Endothelial cell of umbilical vein (primary cell): Measurements from ENCODE around the gene EDC3. TPM values are rescaled to one million over a fixed set of nuclear protein-coding genes. Genes with fewer than 3 reads are reported as not detected.

ENCODE experiments used
- BruUV-seq: library from RNA; stranded (reverse); fragments of 400-500 nt; replicated peaks from 2 replicates; lab custom pipeline; 2021; lab: Mats Ljungman, UMichigan
- CTCF ChIA-PET: fragments of 300-600, 350-600 bp; sonication (Branson Sonifier 250); formaldehyde crosslinking; loops from one replicate; lab custom pipeline; 2021; ENCODE audit warnings: antibody characterized with exemption, inconsistent platforms; lab: Charles Lee
- POLR2A ChIA-PET: fragments of 300-600, 350-600 bp; sonication (Branson Sonifier 250); formaldehyde crosslinking; loops from one replicate; lab custom pipeline; 2021; ENCODE audit warnings: antibody characterized with exemption, inconsistent platforms; lab: Charles Lee
- DNase-seq: peaks from one replicate; pipeline ENCODE4 v3.0.0-alpha.2; 2011; ENCODE audit warnings: low read depth, low spot score
- FAIRE-seq: peaks from 2 replicates; lab custom pipeline; 2011; peaks lifted over from hg19 to GRCh38; lab: Jason Lieb, UNC
- H2AFZ ChIP-seq: 2 replicates; pipeline ENCODE4 v1.6.0; 2012; ENCODE audit warnings: low read depth, low read length, control low read depth, inconsistent platforms
- H3K27ac ChIP-seq: 2 replicates; pipeline ENCODE4 v1.5.1; 2011; ENCODE audit warnings: low read depth, mild to moderate bottlenecking, control low read depth, low read length, moderate library complexity; ENCODE audit not compliant: insufficient read depth
- H3K27me3 ChIP-seq, 2 experiments: 2 replicates each; pipeline versions ENCODE4 v1.6.0 to v1.6.1; 2011; ENCODE audit warnings: low read length in 2 of 2, mixed read lengths in 1 of 2; ENCODE audit not compliant: control insufficient read depth in 2 of 2, insufficient read depth in 2 of 2
- H3K36me3 ChIP-seq, 2 experiments: 2 replicates in 1 of 2; 3 replicates in 1 of 2; pipeline ENCODE4 v1.5.1; 2011; ENCODE audit warnings: low read length in 2 of 2, mild to moderate bottlenecking in 1 of 2, moderate library complexity in 1 of 2; ENCODE audit not compliant: control insufficient read depth in 2 of 2, insufficient read depth in 2 of 2; ENCODE audit errors: extremely low read depth in 1 of 2
- H3K4me1 ChIP-seq: 3 replicates; pipeline ENCODE4 v1.5.1; 2011; ENCODE audit warnings: mild to moderate bottlenecking, low read length; ENCODE audit not compliant: control insufficient read depth, insufficient read depth; ENCODE audit errors: extremely low read depth
- H3K4me2 ChIP-seq: 2 replicates; pipeline ENCODE4 v1.6.1; 2011; ENCODE audit warnings: low read length, control low read depth, mixed read lengths; ENCODE audit not compliant: insufficient read depth
- H3K4me3 ChIP-seq, 3 experiments: fragments of 200-600 bp in 1 of 3; sonication (generic), shearing (Covaris generic) in 1 of 3; replicated peaks in 1 of 3; 2 replicates each; pipeline ENCODE4 v1.5.1; 2011 to 2016; ENCODE audit warnings: control low read depth in 3 of 3, low read length in 3 of 3, mild to moderate bottlenecking in 2 of 3, inconsistent platforms in 1 of 3, low read depth in 1 of 3, moderate library complexity in 1 of 3; ENCODE audit not compliant: insufficient read depth in 1 of 3
- H3K79me2 ChIP-seq: 2 replicates; pipeline ENCODE4 v1.6.0; 2012; ENCODE audit warnings: low read length, inconsistent platforms; ENCODE audit not compliant: control insufficient read depth, insufficient read depth
- H3K9ac ChIP-seq: replicated peaks from 2 replicates; pipeline ENCODE3; 2011; ENCODE audit warnings: low read length, control low read depth; ENCODE audit not compliant: insufficient read depth; ENCODE audit errors: extremely low read depth
- H3K9me1 ChIP-seq: replicated peaks from 3 replicates; pipeline ENCODE4 v1.6.0; 2011; ENCODE audit warnings: mild to moderate bottlenecking, low read length; ENCODE audit not compliant: control insufficient read depth, insufficient read depth; ENCODE audit errors: extremely low read depth
- H3K9me3 ChIP-seq: replicated peaks from 2 replicates; pipeline ENCODE4 v1.5.1; 2012; ENCODE audit warnings: low read length, inconsistent platforms; ENCODE audit not compliant: control insufficient read depth, insufficient read depth
- H4K20me1 ChIP-seq: replicated peaks from 2 replicates; pipeline ENCODE3; 2011; ENCODE audit warnings: mild to moderate bottlenecking, low read length; ENCODE audit not compliant: control insufficient read depth, insufficient read depth; ENCODE audit errors: extremely low read depth
- CTCF ChIP-seq, 2 donors: IDR thresholded peaks; 1 replicate in 1 of 2; 2 replicates in 1 of 2; pipeline ENCODE4 v1.5.1; 2011; ENCODE audit warnings: low read length in 2 of 2, mild to moderate bottlenecking in 2 of 2, moderate library complexity in 2 of 2, control low read depth in 1 of 2, inconsistent platforms in 1 of 2, low read depth in 1 of 2; ENCODE audit not compliant: insufficient read depth in 1 of 2; ENCODE audit errors: extremely low read depth in 1 of 2
- EZH2 ChIP-seq: IDR thresholded peaks from 2 replicates; pipeline ENCODE4 v1.6.1; 2012; ENCODE audit warnings: borderline replicate concordance, low read depth, mild to moderate bottlenecking, moderate library complexity, low read length, inconsistent platforms; ENCODE audit not compliant: severe bottlenecking
- FOS ChIP-seq: IDR thresholded peaks from 2 replicates; pipeline ENCODE4 v1.6.1; 2011; ENCODE audit warnings: mild to moderate bottlenecking, low read length, moderate library complexity, borderline replicate concordance; ENCODE audit not compliant: insufficient read depth
- GATA2 ChIP-seq: IDR thresholded peaks from 2 replicates; pipeline ENCODE4 v1.7.0; 2011; ENCODE audit warnings: low read depth, mild to moderate bottlenecking, moderate library complexity, mixed read lengths, low read length; ENCODE audit not compliant: insufficient read length, insufficient read depth
- JUN ChIP-seq: IDR thresholded peaks from 2 replicates; pipeline ENCODE4 v1.6.1; 2011; ENCODE audit warnings: borderline replicate concordance, low read depth; ENCODE audit not compliant: insufficient read length, insufficient read depth
- MYC ChIP-seq: IDR thresholded peaks from one replicate; pipeline ENCODE4 v1.6.1; 2011; ENCODE audit warnings: mild to moderate bottlenecking, low read depth, low read length
- POLR2A ChIP-seq: IDR thresholded peaks from 2 replicates; pipeline ENCODE4 v1.6.1; 2012; ENCODE audit warnings: low read depth, mild to moderate bottlenecking, control low read depth, low read length
- POLR2AphosphoS5 ChIP-seq: IDR thresholded peaks from 2 replicates; pipeline ENCODE4 v1.6.1; 2012; ENCODE audit warnings: low read depth, mild to moderate bottlenecking, control low read depth, low read length, moderate library complexity; ENCODE audit not compliant: insufficient read depth
- dilution Hi-C: fragments of 300-500 bp; cut with MboI; formaldehyde crosslinking; loops from one replicate; pipeline ENCODE4 v1.15.0; 2019; ENCODE audit warnings: low sequenced_read_pairs; ENCODE audit not compliant: extremely low pct_ligation_motif_present
- intact Hi-C: fragments of 100-400 bp; cut with micrococcal nuclease; formaldehyde crosslinking; loops from one replicate; pipeline ENCODE4 v1.10.0; 2022
- polyA plus RNA-seq, 4 experiments: library from polyadenylated mRNA; depleted of rRNA in 3 of 4; stranded (reverse) in 3 of 4; unstranded in 1 of 4; fragments of >200 nt; gene quantifications; 2 replicates each; pipeline versions ENCODE4 v1.2.1 to v1.2.3, GENCODE V29; 2011 to 2012; ENCODE audit warnings: missing spikeins in 1 of 4
- total RNA-seq: library from RNA; stranded (reverse); gene quantifications from 2 replicates; pipeline ENCODE4 v1.2.3, GENCODE V29; 2021
- TF ChIP-seq, protein P1 (sequence below): IDR thresholded peaks from 2 replicates; pipeline ENCODE4 v1.6.1; 2011; ENCODE audit not compliant: insufficient read depth, insufficient read length

The EDC3 gene
- total and polyA plus RNA-seq, 2 donors (not counting 3 experiments of a cell fraction or from before 2014, with no cell fraction given), result 55.9 to 56.5 TPM

- dilution Hi-C loops, result no loop called here
- Histone ChIP-seq H3K27me3 (no peaks in the 10 kb centered on the region), H3K9ac (no peak overlapping the region), H3K4me1 (peaks cover 9% of the 10 kb centered on the region), H3K9me1 (no peaks in the 10 kb centered on the region), H2AFZ (no peak overlapping the region), H3K36me3 (no peaks in the 10 kb centered on the region), H3K9me3 (no peaks in the 10 kb centered on the region), H3K4me3 (no peak overlapping the region), H3K27ac (no peak overlapping the region), H4K20me1 (peaks cover 3% of the 10 kb centered on the region), H3K79me2 (peaks cover 21% of the 10 kb centered on the region), H3K4me2 (no peak overlapping the region)
- no peak for DNase-seq
- no peak for FAIRE-seq
- ChIA-PET CTCF (interaction anchor here (1.5 kb wide), 1 partner anchor 39 kb away, joined by 3 read pairs; no protein-coding TSS in a partner anchor), POLR2A (no interaction called here)
- TF ChIP-seq GATA2, result no peak
- TF ChIP-seq FOS, result no peak
- no peak for TF ChIP-seq CTCF (IDR thresholded peaks at IDR 0.05; ENCODE audit: extremely low read depth in 1 of 2, insufficient read depth in 1 of 2, low read depth in 1 of 2, low read length in 2 of 2)
- no peak for TF ChIP-seq EZH2
- TF ChIP-seq POLR2AphosphoS5, result no peak
- TF ChIP-seq, protein P1, sequence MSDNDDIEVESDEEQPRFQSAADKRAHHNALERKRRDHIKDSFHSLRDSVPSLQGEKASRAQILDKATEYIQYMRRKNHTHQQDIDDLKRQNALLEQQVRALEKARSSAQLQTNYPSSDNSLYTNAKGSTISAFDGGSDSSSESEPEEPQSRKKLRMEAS, result no peak
- no peak for TF ChIP-seq MYC
- no peak for TF ChIP-seq JUN
- no peak for TF ChIP-seq POLR2A
- no TSS peak for BruUV-seq
- intact Hi-C loops, result no loop called here
Measured at GRCh38 chr15:74612677-74613076, 83.1 kb downstream of the EDC3 start.
